ENCODE measurements around the gene LLGL2.

LLGL2 gene

GRCh38 chr17:75619506-75620431 is 94.3 kb downstream of the LLGL2 start:
- H3K27ac ChIP-seq = no peak overlapping the region
- TF ChIP-seq, protein P1, sequence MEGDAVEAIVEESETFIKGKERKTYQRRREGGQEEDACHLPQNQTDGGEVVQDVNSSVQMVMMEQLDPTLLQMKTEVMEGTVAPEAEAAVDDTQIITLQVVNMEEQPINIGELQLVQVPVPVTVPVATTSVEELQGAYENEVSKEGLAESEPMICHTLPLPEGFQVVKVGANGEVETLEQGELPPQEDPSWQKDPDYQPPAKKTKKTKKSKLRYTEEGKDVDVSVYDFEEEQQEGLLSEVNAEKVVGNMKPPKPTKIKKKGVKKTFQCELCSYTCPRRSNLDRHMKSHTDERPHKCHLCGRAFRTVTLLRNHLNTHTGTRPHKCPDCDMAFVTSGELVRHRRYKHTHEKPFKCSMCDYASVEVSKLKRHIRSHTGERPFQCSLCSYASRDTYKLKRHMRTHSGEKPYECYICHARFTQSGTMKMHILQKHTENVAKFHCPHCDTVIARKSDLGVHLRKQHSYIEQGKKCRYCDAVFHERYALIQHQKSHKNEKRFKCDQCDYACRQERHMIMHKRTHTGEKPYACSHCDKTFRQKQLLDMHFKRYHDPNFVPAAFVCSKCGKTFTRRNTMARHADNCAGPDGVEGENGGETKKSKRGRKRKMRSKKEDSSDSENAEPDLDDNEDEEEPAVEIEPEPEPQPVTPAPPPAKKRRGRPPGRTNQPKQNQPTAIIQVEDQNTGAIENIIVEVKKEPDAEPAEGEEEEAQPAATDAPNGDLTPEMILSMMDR (conservative IDR thresholded peaks at IDR 0.05) = peak; percentile 71
- no peak for TF ChIP-seq ZFX (IDR thresholded peaks at IDR 0.05)

DNA sequence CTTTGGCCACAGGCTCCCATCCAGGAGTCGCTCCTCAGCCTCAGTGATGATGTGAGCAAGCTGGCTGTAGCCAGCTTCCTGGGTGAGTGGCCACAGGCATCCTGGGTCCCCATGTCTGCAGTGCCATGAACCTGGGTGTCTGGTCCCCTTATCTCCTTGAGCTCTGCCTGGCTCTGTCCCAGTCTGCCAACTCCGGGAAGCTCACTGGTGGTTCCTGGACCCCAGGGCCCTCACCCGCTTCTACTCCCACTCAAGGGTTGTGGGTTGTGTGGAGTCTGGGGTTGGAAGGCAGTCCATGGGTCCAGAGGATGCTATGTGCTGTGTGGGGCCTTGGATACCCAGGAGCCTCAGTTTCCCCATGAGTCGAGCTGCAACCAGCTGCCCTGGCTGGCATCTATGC is 96.0 kb downstream of the LLGL2 start:
- H3K27ac ChIP-seq = no peak overlapping the region
- no peak for TF ChIP-seq ZFX (IDR thresholded peaks at IDR 0.05)
- TF ChIP-seq, protein P1 (conservative IDR thresholded peaks at IDR 0.05) = no peak

DNA sequence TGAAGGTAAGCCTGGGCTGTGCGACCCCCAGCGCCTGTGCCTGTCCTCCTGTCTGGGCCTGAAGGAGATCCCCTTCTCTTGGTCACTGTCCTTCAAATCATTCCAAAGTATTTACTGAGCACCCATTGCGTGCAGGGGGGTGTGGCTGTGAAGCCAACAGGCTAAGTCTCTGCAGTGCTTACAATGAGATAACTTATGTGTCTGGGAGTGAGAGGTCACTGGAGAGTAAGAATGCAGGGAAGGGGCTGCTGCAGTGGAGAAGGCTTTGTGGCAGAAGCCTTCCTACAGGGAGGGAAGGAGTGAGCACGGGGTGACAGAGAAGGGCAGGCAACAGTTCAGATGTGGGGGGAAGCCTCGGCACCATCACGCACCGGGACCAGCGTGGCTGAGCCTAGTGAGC is 96.6 kb downstream of the LLGL2 start:
- no peak for TF ChIP-seq ZFX (IDR thresholded peaks at IDR 0.05)
- TF ChIP-seq, protein P1 (conservative IDR thresholded peaks at IDR 0.05) = no peak

DNA sequence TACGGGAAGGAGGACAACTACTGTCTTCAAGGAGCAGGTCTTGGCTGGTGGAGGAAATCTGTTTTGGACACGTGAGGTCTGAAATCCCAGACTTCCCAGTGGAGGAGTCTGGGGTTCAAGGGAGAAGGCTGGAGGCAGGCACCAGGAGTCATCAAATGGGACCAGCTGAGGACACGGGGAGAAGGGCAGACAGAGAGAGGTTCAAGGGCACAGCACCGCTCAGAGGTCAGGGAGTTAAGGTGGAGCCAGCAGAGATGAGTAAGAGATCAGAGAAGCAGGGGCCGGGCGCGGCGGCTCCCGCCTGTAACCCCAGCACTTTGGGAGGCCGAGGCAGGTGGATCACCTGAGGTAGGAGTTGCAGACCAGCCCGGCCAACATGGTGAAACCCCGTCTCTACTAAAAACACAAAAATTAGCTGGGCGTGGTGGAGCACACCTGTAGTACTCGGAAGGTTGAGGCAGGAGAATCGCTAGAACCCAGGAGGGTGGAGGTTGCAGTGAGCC is 97.3 kb downstream of the LLGL2 start:
- TF ChIP-seq, protein P1 (conservative IDR thresholded peaks at IDR 0.05) = no peak
- TF ChIP-seq ZFX (IDR thresholded peaks at IDR 0.05) = no peak

More for the DNA sequence above, 96.6 kb downstream of the LLGL2 start:
- no peak overlapping the region for H3K27ac ChIP-seq

GRCh38 chr17:75623386-75623785 is 97.9 kb downstream of the LLGL2 start:
- no peak for TF ChIP-seq ZFX (IDR thresholded peaks at IDR 0.05)
- TF ChIP-seq, protein P1 (conservative IDR thresholded peaks at IDR 0.05) = no peak
- no peak overlapping the region for H3K27ac ChIP-seq

More for the DNA sequence above, 97.3 kb downstream of the LLGL2 start:
- H3K27ac ChIP-seq = no peak overlapping the region

DNA sequence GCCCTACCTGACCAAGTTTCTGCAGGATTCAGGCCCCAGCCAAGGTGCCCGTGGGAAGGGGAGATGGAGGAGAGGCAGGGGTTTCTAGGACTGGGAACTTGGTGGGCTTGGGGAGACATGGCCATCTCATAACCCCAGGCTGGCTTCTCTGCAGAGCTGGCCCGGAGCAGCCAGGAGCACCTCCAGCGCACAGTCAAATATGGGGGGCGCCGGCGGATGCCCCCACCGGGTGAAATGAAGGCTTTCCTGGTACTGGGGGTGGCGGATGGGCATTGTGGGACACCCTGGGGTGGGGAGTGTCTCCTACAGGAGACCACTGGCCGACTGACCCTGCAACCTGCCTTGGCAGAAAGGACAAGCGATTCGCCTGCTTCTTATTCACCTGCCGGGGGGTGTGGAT is 98.5 kb downstream of the LLGL2 start:
- TF ChIP-seq, protein P1 (conservative IDR thresholded peaks at IDR 0.05) = no peak
- no peak for TF ChIP-seq ZFX (IDR thresholded peaks at IDR 0.05)

More for the DNA sequence above, 98.5 kb downstream of the LLGL2 start:
- H3K27ac ChIP-seq = no peak overlapping the region
